ENCODE data around the gene CTBP2.

Gene CTBP2

DNA sequence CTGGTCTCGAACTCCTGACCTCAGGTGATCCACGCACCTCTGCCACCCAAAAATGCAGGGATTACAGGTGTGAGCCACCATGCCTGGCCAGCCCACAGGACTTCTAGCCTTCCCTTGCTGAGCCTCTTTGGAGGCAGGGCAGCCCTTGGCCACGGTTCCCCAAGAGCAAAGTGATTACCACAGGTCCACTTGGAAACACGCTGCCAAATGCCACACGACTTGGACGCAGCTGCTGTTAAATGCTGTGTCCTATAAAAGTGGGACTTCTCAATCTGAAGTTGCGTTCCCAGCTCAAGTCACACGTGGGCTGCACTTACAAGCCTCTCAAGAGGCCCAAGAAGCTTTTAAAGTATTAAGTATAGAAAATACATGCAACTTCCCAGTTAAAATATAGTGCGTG lies 30.1 kb downstream of the CTBP2 start:
- no peak for DNase-seq (ENCODE audit: low read depth)
- no peak overlapping the region for H3K4me3 ChIP-seq (ENCODE audit: low read depth, low read length)

DNA sequence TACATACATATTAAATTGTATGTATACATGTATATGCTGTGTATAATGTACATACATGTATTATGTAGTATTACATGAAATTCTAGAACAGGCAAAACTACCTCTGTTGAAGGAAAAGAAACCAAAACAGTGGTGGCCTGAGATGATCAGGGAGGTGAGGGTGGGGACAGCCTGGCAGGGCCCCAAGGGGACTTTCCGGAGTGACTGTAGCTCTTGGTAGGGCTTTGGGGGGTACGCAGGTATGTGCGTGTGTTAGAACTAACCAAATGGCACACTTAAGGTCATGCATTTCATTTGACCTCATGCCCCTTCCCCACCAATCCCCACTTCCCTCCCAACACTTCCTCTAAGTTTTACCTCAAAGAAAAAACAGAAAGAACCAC lies 31.3 kb downstream of the CTBP2 start:
- no peak overlapping the region for H3K4me3 ChIP-seq (ENCODE audit: low read depth, low read length)
- no peak for DNase-seq (ENCODE audit: low read depth)

DNA sequence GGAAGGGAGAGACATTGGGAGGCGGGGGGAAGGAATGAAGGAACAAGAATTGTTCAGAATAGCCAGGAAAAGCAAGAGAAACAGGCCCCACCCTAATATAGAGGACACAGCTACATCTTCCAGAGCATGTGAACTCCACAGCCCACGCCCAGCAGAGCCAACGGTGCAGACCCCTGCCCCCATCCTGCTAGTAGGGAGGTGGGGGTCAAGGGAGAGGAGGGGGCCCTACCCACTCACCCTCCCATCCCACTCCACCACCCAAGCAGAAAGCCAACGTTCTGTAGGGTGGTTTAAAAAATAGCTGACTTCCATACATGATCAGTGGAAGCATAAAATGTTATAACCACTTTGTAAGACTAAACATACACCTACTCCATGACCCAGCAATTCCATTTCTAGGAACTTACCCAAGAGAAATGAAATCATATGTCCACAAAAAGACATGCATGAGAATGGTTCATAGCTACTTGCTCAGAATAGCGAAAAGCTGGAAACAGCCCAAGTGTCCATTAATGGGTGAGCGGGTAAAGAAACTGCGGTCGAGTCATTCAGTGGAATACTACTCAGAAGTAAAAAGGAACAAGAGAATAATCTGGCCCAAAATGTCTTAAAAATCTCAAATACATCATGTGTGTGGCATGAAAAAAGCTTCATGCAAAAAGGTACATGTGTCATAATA lies 31.8 kb downstream of the CTBP2 start:
- no peak overlapping the region for H3K4me3 ChIP-seq (ENCODE audit: low read depth, low read length)
- no peak for DNase-seq (ENCODE audit: low read depth)

DNA sequence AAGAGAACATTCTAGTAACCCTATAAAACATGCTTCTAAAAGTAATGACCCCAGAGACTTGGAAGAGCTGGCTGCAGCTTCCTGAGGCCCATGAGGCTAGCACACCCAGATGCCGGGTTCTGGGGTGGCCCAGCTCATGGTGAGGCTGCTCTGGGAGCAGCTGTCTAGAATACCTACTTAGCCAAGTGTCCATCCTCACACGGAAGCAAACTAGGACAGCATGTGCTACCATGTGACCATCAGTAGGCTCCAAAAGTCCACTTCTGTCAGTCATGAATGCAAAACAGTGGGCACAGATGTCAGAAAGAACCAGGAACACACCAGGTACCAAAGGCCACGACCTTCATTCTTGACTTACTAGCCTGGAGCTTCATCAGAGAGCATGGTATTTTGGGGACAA lies 32.4 kb downstream of the CTBP2 start:
- no peak overlapping the region for H3K4me3 ChIP-seq (ENCODE audit: low read depth, low read length)
- DNase-seq (ENCODE audit: low read depth): no peak

DNA sequence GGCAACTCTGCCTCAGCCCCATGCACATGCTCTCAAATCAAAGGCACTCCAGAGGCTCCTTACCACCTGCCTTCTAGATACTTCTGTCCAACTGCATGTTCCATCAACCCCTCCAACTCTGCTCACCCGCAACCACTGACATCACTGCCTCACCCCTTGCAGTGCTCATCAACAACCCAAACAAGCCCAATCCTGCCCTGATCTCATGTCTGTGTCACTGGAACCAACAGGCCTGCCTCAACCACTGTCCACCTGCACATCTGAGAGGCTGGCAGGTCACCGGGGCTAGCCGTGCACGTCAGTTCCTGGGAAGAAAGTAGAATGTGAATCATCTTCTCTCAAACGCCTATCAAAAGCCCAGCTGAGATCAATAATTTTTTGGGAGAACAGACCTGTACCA lies 33.3 kb downstream of the CTBP2 start:
- no peak overlapping the region for H3K4me3 ChIP-seq (ENCODE audit: low read depth, low read length)
- no peak for DNase-seq (ENCODE audit: low read depth)

DNA sequence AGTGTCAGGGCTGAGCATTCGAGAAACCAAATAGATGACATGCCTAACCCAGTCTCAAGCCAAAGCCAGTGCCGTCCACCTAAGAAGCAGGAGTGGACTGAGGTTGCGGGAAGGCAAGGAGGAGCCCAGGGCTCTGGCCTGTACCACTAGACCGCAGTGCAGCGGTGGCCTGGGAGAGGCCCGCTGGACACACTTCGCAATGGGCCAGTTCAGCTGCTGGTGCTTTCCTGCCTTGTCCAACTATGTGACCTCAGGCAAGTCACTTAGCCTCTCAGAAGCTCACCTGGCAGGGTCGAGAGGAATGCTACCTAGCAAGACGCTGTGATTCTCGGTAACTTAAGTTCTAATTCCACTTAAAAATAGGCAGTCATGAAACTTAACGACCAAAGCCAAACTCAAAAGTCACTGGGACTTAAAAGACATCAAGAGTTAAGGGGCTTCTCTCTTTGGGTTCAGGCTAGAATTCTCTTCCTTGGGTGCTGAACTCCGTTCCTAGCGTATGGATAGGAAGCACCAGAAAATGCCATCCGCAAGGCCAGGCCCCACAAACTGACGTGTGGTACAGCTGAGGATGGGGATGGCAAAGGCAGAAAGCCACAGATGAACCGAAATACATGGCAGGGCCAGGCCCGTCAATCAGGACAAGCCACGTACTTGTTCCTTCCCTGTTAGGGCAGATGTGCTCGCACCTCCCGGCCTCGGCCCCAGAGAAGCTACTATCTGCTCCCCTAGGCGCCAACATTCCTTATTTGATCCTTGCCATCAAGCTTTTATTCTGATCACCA lies 34.2 kb downstream of the CTBP2 start:
- no peak overlapping the region for H3K4me3 ChIP-seq (ENCODE audit: low read depth, low read length)
- DNase-seq (ENCODE audit: low read depth): no peak

DNA sequence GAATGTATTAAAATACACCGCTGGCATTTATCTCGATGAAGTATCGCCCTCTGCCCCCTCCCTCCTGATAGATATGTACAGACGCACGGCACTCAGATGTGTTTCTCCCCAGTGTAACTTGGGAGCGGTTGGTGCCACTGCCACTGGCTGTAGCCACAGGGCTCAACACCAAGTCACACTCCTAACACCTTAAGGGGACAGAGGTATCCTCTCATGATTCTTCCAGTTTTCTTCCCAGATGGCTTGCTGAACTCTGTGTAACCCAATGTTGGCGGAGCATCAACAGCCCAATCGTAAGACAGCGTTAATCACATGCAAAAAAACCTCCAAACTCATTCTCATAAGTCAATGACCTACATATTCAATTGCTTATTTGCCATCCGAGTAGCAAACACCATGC lies 35.5 kb downstream of the CTBP2 start:
- DNase-seq (ENCODE audit: low read depth): no peak
- H3K4me3 ChIP-seq (ENCODE audit: low read depth, low read length): no peak overlapping the region

DNA sequence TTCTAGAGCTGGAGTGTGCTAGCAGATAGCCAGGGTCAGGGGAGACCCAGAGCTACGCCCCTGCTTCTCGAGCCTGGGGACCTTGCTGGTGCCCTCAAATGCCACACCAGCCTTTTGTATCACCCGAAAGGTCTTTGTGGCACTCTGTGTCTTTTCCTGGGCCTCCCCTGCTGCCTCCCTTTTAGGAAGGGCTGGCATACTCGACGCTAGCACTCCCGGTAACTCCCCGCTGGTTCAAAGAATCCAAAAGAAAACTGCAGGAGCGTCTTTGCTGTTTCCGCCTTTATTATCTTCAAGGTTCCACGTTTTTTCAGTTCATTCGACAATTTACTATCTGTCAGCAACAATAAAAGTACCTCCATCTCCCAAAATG lies 36.3 kb downstream of the CTBP2 start:
- no peak overlapping the region for H3K4me3 ChIP-seq (ENCODE audit: low read depth, low read length)
- no peak for DNase-seq (ENCODE audit: low read depth)

DNA sequence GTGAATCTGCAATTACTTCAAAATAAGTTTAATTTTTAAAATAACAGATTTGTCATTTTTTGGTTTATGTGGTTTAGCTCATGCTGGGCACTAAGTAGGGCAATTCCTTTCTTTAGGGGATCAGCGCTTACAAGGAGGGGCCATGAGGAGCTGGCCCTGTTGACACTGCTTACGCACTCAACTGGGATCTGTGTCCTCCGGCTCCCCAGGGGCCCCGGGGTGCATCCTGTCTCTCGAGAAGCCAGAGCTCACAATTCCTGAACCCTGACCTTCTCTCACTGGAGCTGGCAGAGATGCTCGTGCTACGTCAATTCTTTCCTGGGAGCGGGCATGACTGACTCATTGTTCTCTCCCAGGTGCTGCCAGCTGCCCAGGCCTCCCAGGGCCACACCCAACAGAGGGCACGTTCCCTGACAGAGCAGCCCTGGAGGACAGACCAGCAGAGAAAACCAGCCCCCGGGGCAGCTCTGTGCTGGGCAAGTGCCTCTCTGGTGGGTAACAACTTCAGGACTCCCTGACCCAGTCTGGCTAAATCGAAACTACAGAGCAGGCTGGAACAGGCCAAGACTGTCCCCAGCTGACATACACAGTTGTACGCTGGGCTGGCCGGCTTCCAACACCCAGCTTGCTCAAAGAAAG lies 36.8 kb downstream of the CTBP2 start:
- peak; percentile 47 for DNase-seq (ENCODE audit: low read depth)
- H3K4me3 ChIP-seq (ENCODE audit: low read depth, low read length): no peak overlapping the region

DNA sequence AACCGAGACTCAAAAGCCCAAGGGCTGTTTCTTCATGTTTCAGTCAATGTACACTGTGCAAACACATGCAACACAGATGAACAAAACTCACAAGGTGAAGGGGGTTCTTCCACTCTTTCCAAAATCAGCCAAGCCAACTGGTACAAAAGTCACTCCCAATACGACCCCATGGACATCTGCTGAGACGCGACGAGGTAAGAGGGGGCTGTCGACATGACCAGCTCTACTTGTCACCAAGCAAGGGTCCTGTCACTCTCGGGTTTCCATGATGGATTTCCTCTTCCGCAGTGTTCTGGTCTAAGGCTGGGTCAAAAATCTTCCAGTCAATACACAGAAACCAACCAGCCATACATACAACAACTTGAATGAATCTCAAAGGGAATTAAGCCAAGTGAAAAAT lies 37.8 kb downstream of the CTBP2 start:
- H3K4me3 ChIP-seq (ENCODE audit: low read depth, low read length): no peak overlapping the region
- no peak for DNase-seq (ENCODE audit: low read depth)

DNA sequence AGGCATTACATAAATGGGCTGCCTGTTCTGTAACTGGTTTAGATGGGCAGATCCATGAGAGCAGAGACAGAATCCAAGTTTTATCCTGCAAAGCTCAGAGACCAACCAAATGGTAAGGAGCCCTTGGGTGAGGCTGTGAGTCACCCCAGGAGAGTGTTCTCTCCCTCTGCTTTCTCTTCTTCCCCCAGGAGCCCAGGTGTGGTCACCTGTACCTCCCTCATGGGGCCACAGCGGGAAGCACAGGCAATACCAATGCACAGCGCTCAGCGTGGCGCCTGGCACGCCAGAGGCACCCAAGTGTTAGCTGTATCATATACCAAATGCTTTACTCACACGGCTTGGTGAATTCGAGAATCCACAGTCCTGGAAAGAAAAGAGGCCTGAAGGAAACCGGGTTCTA lies 39.4 kb downstream of the CTBP2 start:
- H3K4me3 ChIP-seq (ENCODE audit: low read depth, low read length): no peak overlapping the region
- no peak for DNase-seq (ENCODE audit: low read depth)

DNA sequence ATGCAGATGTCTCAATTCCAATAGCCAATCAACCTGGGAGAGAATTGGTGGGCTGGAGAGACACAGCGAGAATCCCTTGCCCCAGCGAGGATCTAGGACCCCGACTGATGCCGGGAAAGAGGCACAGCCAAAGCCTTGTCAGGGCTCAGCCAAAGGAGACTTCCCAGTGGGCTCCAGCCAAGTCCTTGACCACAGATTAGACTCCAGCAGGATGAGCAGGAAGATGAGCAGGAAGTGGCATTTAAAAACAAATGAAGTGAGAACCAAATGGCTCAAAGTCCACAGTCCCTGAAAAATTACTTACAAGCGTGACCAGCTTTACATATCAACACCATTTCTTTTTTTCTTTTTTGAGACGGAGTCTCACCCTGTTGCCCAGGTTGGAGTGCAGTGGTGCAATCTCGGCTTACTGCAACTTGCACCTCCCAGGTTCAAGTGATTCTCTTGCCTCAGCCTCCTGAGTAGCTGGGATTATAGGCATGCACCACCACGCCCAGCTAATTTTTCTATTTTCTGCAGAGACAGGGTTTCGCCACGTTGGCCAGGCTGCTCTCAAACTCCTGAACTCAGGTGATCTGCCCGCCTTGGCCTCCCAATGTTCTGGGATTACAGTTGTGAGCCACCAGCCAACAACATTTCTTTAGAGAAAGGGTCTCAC lies 40.2 kb downstream of the CTBP2 start:
- no peak for DNase-seq (ENCODE audit: low read depth)
- no peak overlapping the region for H3K4me3 ChIP-seq (ENCODE audit: low read depth, low read length)

DNA sequence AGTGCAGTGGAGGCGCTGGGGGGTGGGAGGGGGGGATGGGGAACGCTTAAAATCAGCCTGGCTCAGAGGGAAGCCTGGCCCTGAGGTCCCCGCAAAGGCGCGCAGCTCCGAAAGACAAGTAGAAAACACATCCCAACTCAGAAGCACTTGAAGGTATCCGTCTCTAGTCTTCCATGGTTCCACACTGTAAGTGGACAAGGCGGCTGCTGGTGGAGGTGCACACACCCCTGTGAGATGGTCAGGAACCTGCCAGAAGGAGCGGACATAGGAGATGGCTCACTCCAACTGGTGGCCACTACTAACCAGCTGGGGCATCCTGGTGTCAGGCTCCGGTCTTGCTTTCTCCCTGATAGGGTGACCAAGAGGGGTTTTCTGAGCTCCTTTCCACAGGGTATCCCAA lies 41.7 kb downstream of the CTBP2 start:
- no peak for DNase-seq (ENCODE audit: low read depth)
- no peak overlapping the region for H3K4me3 ChIP-seq (ENCODE audit: low read depth, low read length)

DNA sequence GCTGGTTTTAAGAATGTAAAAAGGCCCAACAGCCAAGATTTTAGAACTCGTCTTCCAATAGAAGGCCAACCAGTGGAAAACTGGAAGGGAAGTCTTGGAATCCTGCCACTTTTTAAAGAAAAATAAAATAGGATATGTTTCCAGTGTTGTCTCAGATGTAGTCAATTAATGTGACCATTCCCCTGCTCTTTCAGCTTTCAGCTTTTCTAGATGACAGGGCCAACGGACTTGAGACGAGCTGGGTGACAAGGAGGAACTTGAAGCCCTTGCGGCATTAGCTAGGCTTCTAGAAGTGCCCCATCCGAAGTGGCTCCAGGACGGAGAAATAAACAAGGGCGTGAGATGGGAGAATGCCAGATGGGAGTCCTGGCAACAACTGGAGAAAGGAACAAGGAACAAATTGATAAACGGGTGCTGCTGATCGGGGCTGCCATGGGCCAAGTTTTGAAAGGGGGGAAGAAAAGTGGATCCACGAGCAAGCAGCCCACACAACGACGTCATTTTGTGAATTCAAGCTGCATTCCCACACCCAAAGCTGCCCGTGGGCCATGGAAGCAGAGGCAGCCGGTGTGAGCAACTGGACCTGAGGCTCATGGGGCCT lies 42.3 kb downstream of the CTBP2 start:
- no peak overlapping the region for H3K4me3 ChIP-seq (ENCODE audit: low read depth, low read length)
- DNase-seq (ENCODE audit: low read depth): no peak

DNA sequence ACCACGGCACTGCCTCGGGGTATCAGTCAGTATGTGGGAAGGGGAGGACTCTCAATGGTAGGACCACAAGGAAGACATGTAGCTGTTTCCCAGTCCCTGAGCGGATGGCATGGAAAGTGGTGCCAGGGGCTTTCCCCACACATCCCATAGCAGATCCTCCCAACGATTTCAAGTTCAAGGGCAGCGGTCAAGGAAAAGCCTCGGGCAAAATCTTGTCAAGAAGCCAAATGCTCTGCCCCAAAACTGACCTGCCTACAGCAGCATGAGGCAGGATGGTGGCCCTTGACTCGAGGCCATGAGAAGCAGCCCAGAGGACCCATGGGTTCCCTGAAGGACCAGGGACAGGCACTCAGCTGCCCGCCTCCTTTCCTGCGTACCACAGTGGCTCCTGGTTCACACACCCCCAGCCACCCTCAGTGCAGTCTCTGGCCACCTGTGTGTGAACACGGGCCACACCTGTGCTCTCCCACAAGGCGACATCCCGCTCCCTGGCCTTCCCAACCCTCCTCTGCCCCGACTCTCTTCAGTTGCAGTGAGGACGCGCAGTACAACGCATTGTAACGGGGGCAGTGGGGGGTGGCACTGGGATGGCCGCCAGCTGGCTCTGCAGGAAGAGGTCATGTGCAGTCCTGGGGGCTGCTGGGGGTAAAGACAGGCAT lies 43.6 kb downstream of the CTBP2 start:
- H3K4me3 ChIP-seq (ENCODE audit: low read depth, low read length): no peak overlapping the region
- DNase-seq (ENCODE audit: low read depth): no peak

DNA sequence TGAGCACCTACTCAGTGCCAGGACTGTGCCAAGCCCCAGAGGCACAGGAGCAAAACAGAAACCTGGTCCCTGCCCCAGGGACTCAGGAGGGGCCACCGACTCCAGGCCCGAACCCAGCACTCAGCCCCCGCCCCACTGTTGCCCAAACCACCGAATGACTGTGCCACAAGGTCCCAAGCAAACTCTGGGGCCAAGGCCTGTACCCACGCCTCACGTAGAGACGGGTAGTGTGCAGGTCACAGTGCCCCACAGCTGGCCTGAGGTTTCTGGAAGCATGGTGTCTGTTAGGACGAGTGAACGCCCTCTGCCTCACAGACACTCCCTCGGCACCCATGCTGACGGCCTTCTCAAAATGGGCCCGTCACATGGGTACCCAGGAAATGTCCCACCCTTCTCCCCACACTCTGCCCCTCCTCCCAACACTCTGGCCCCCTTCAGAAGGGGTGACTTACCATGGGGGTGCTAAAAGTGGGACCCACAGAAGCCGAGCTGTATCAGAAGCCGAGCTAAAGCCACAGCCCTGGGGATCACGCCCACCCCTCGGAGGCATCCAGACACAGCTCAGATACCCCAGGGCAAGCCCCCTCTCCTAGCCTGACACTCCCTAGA lies 44.2 kb downstream of the CTBP2 start:
- DNase-seq (ENCODE audit: low read depth): no peak

DNA sequence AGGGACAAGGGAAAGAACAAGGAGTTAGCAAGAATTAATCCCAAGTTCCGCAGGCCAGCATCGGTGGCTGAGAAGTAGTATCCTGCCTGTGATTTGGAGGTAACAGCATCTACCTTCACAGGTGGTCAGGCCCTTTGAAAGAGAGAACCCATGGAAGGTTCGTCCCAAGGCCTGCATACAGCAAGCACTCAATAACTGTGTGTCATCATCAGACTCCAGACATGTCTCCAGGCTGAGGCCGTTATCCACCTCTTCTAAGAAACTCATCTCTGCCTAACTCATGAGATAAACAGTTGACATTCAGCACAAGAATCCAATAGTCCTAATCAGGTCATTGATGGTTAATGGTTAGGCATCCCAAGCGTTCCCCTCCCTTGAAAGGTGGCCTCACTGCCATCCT lies 45.0 kb downstream of the CTBP2 start:
- no peak for DNase-seq (ENCODE audit: low read depth)
- H3K4me3 ChIP-seq (ENCODE audit: low read depth, low read length): no peak overlapping the region

More for the DNA sequence above, 44.2 kb downstream of the CTBP2 start:
- no peak overlapping the region for H3K4me3 ChIP-seq (ENCODE audit: low read depth, low read length)

DNA sequence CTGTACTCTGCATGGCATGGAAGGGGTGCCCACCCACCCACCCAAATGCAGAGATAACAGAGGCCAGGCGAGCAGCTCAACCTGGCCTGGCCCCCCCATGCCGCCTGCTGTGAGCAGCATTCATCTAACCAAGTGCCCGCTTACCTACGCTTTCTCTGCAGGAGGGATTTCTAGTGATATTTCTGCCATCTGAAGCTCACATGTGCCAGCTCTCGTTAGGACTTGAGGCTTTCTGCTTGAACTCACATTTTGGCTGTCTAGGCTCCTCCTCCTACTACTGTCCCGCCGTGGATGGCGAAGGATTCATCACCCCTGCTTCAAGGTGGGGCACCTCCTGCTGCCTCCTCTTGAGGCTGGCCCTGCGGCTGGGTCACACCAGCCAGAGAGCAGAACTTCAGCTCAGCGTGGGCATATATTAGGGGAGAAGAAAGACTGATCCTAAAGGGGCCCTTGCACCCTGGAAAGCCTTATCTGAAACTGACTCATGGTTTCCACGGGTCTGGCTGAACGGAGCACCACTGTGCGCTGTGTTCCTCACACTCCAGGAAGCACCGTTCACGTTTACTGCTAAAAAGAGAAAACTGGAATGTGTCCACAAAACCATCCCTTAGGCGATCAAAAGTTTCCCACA lies 45.5 kb downstream of the CTBP2 start:
- no peak for DNase-seq (ENCODE audit: low read depth)
- H3K4me3 ChIP-seq (ENCODE audit: low read depth, low read length): no peak overlapping the region

Data from skeletal muscle cell (primary cell).